GM10266 (cell line): ENCODE measurements around the gene TOM1L2.

Experiments used
- DNase-seq: peaks from one replicate; pipeline ENCODE4 v3.0.0; 2012; ENCODE audit errors: extremely low spot score
- CTCF ChIP-seq: IDR thresholded peaks from 2 replicates; pipeline ENCODE4 v1.5.1; 2012; ENCODE audit warnings: mild to moderate bottlenecking, low read depth; ENCODE audit not compliant: control insufficient read depth, insufficient read depth; ENCODE audit errors: missing control alignments

The TOM1L2 gene

GRCh38 chr17:17987901-17988300 lies 15.7 kb upstream of the TOM1L2 start:
- no peak for DNase-seq
- TF ChIP-seq CTCF: no peak

- no peak for TF ChIP-seq CTCF
- DNase-seq: no peak
These were observed 15.1 kb upstream of the TOM1L2 start for GRCh38 chr17:17987187-17987896.

DNA sequence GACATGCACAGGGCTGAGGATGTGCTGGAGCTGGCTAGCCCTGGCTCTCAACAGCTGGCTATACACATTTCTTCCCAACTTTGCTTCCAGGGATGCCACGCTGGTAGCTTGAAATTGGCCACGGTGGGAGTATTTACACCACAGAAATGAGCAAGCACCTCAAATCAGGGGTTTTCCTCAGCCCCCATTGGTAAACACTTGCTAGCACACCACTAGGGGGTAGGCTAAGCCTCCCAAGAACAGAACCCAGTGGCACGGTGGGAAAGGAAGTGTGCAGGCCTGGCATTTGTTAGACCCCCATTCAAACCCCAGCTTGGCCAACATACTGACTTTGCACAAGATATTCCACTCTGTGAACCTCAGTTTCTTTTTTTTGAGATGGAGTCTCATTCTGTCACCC lies 13.4 kb upstream of the TOM1L2 start:
- peak; percentile 51 for TF ChIP-seq CTCF
- no peak for DNase-seq

GRCh38 chr17:17985153-17985552 lies 13.0 kb upstream of the TOM1L2 start:
- no peak for TF ChIP-seq CTCF
- DNase-seq: no peak

DNA sequence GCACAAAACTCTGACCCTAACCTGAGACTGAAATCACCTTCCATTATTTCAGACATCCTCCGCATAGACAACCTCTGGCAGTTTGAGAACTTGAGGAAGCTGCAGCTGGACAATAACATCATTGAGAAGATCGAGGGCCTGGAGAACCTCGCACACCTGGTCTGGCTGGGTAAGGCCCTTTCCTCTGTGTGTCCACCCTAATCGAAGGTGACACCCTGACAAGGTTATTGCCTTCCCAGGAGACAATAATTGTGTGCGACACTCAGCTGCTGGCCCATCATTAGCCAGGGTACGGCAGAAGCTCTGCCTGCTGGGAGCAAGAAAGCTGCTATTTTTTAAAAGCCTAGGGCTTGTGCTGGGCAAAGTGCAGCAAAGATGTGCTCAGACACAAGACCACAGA lies 11.6 kb upstream of the TOM1L2 start:
- TF ChIP-seq CTCF: no peak
- no peak for DNase-seq

GRCh38 chr17:17983376-17983775 lies 11.2 kb upstream of the TOM1L2 start:
- TF ChIP-seq CTCF: no peak
- DNase-seq: no peak

DNA sequence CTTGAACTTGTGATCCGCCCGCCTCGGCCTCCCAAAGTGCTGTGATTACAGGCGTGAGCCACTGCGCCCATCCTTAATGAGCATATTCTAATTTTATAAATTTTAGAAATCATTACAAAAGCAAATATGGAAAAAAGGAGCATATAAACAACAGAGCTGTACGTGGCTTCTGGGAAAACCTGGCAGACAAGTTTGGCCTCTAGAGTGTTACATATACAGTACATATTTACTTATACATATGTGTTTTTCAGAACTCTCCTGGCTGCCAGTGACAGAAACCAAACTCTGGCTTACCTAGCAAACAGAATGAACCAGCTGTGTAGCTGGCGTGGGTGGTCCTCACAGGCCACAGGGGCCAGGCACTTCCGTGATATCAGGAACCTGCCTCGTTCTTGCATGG lies 10.6 kb upstream of the TOM1L2 start:
- no peak for TF ChIP-seq CTCF
- DNase-seq: no peak
